Sigmoid colon (tissue), 4 donors: ENCODE data around the gene MEGF11.

Experiments used
- EP300 ChIP-seq, 4 donors: sonication (generic); formaldehyde crosslinking; IDR thresholded peaks; one replicate each; pipeline ENCODE4 v1.6.1; 2017; ENCODE audit warnings: antibody characterized with exemption in 4 of 4
- POLR2A ChIP-seq, 2 donors: fragments of 450-650 bp; IDR thresholded peaks; one replicate each; pipeline ENCODE4 v1.6.1; 2016; ENCODE audit warnings: antibody characterized with exemption in 2 of 2, mild to moderate bottlenecking in 2 of 2, moderate library complexity in 2 of 2
- POLR2AphosphoS5 ChIP-seq, 4 donors: sonication (generic); formaldehyde crosslinking; IDR thresholded peaks; one replicate each; pipeline ENCODE4 v1.6.1; 2017; ENCODE audit warnings: antibody characterized with exemption in 4 of 4
- TF ChIP-seq, protein P1 (sequence below), 4 experiments: fragments of 450-650 bp in 3 of 4; fragments of 200-600 bp in 1 of 4; IDR thresholded peaks; one replicate each; pipeline ENCODE4 v1.5.1; 2016 to 2019; ENCODE audit warnings: antibody characterized with exemption in 4 of 4, mild to moderate bottlenecking in 3 of 4, moderate library complexity in 2 of 4

DNA sequence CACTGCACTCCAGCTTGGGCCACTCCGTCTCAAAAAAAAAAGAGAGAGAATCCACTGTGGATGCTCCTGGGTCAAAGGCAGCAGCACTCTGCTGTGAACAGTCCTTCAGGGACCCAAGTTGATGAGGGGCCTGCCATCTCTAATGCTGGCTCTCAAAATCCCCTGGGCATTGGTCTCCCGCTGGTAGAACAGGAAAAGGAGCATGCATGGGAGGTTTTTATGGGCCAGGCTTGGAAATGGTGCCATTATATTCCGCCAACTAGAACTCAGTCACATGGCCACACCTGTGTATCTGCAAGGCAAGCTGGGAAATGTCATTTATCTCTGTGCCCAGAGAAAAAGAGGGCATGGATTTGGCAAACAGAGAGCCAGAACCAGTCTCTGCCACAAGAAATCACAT lies 36.5 kb upstream of the MEGF11 start:
- TF ChIP-seq, protein P1, sequence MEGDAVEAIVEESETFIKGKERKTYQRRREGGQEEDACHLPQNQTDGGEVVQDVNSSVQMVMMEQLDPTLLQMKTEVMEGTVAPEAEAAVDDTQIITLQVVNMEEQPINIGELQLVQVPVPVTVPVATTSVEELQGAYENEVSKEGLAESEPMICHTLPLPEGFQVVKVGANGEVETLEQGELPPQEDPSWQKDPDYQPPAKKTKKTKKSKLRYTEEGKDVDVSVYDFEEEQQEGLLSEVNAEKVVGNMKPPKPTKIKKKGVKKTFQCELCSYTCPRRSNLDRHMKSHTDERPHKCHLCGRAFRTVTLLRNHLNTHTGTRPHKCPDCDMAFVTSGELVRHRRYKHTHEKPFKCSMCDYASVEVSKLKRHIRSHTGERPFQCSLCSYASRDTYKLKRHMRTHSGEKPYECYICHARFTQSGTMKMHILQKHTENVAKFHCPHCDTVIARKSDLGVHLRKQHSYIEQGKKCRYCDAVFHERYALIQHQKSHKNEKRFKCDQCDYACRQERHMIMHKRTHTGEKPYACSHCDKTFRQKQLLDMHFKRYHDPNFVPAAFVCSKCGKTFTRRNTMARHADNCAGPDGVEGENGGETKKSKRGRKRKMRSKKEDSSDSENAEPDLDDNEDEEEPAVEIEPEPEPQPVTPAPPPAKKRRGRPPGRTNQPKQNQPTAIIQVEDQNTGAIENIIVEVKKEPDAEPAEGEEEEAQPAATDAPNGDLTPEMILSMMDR (IDR thresholded peaks at IDR 0.05): no peak
- TF ChIP-seq POLR2AphosphoS5 (IDR thresholded peaks at IDR 0.05) (no peak), EP300 (IDR thresholded peaks at IDR 0.05) (no peak), POLR2A (IDR thresholded peaks at IDR 0.05) (no peak)
